GM19455 (cell line): ENCODE results near the gene AMIGO2.

Source experiments
- ATAC-seq: cut with Tn5 transposase; IDR thresholded peaks from one replicate; pipeline ENCODE4 v1.9.1; 2021; ENCODE audit not compliant: unreplicated experiment

The AMIGO2 gene

GRCh38 chr12:47098099-47098498 is 18.3 kb upstream of the AMIGO2 start:
- ATAC-seq = no peak

- ATAC-seq = no peak
These were observed 17.6 kb upstream of the AMIGO2 start for GRCh38 chr12:47097276-47097896.

GRCh38 chr12:47095446-47096236 is 15.9 kb upstream of the AMIGO2 start:
- no peak for ATAC-seq

- ATAC-seq = no peak
These were observed 15.0 kb upstream of the AMIGO2 start for GRCh38 chr12:47094804-47095203.

GRCh38 chr12:47091009-47091408 is 11.2 kb upstream of the AMIGO2 start:
- no peak for ATAC-seq

GRCh38 chr12:47088021-47088944 is 8.5 kb upstream of the AMIGO2 start:
- ATAC-seq = no peak

- no peak for ATAC-seq
These were observed 7.4 kb upstream of the AMIGO2 start for GRCh38 chr12:47087088-47087688.

GRCh38 chr12:47085815-47086252 is 6.1 kb upstream of the AMIGO2 start:
- ATAC-seq = no peak

- no peak for ATAC-seq
These were observed 4.4 kb upstream of the AMIGO2 start for GRCh38 chr12:47084172-47084571.

GRCh38 chr12:47082796-47083621 is 3.2 kb upstream of the AMIGO2 start:
- ATAC-seq = no peak

- ATAC-seq = no peak
These were observed 2.5 kb upstream of the AMIGO2 start for GRCh38 chr12:47082283-47082682.

GRCh38 chr12:47080725-47081502 is 1.2 kb upstream of the AMIGO2 start:
- no peak for ATAC-seq

- peak; percentile 7 for ATAC-seq
These were observed 394 bp upstream of the AMIGO2 start for GRCh38 chr12:47079981-47080724.

GRCh38 chr12:47078733-47079467 is 859 bp downstream of the AMIGO2 start:
- no peak for ATAC-seq

- ATAC-seq = no peak
These were observed 1.7 kb downstream of the AMIGO2 start for GRCh38 chr12:47078086-47078395.

GRCh38 chr12:47077206-47078085 is 2.3 kb downstream of the AMIGO2 start:
- no peak for ATAC-seq
